Measurements from ENCODE around the gene CCSER2.
"Not testable (repeated sequence)": the region's sequence is repeated elsewhere in the genome, so short reads cannot be mapped to it uniquely, and the experiment has no call there.

CCSER2 gene

DNA sequence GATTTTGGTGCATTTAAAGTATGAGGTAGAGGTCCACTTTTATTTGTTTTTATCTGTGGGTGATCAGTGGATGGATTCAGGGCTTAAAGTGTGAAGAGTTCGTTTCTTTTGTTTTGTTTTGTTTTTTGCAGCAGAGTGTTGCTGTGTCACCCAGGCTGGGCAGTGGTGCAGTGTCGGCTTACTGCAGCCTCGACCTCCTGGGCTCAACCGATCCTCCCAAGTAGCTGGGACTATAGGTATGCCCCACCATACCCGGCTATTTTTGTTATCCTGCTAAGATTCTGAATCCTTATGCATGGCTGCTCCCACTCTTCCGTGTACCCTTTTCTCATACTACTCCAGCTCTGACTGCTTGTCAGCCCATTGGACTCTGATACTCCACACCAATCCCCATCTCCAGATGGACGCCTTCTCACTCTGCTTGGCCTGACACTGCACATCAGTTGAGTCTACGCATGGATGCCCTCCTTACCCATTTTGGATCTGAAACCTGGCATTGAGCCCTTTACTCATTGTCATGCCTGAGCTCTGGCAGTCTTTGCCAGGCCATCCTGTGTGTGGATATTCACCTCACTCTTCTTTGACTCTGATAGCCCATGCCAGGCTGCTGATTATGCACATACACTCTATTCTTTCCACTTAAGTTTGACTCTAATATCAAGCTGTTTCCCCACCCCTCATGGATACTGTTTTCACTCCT, 119.5 kb downstream of the CCSER2 start:
- no peak for DNase-seq

- not testable (repeated sequence) for DNase-seq
Observed at GRCh38 chr10:84449351-84449750, 121.0 kb downstream of the CCSER2 start.

DNA sequence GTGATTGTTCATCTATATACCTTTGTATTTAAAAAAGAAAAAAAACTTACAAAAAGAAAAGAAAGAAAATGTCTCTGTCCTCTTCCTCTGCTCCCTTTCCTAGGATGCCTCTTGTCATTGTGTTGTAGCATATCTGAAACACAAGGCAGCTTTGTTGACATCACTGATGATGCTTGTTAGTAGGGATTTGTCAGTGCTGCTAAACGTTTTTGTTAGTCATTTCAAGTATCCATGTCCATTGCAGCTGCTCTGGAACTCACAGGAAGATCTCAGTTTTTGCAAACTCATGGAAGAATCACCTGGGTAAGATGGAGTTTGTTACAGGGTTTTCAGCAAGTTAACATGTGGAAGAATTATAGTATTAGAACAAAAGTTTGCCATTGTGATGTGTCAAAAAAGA, 123.6 kb downstream of the CCSER2 start:
- DNase-seq: no peak

DNA sequence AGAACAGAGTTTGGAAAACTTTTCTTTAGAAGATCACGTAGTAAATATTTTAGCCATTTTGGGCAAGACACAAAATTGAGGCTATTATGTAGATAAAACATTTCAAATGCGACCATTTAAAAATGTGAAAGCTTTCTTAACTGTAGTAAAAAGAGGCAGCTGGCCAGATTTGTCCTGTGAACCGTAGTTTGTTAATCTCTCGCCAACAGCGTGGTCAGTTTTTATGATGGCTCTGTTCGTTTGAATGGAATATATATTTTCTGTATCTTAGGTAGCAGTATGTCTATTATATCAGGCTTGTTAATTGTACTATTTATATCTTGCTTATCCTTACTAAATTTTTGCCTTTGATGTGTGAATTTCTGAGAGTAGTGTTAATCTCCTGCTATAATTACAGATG, 124.9 kb downstream of the CCSER2 start:
- DNase-seq: no peak

GRCh38 chr10:84456126-84456525, 127.7 kb downstream of the CCSER2 start:
- DNase-seq: no peak

GRCh38 chr10:84460520-84460919, 132.1 kb downstream of the CCSER2 start:
- DNase-seq: no peak

DNA sequence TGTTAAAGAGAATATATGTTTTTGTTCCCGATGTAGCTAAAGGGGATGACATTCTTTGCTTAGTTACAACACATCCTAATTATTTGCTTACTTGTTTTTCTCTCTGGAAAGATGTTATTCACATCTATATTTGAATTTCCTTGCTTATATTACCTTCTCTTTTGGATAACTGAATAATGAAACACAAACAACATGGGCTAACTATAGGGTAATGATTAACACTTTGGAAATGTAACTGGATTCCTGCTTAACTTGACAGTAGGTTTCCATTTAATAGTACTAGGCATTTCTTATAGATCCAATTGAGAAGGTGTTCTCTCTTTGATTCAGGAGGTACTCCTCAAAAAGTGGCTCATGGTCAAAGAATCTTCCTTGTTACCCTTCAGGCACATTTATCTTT, 141.1 kb downstream of the CCSER2 start:
- DNase-seq: peak; percentile 1

DNA sequence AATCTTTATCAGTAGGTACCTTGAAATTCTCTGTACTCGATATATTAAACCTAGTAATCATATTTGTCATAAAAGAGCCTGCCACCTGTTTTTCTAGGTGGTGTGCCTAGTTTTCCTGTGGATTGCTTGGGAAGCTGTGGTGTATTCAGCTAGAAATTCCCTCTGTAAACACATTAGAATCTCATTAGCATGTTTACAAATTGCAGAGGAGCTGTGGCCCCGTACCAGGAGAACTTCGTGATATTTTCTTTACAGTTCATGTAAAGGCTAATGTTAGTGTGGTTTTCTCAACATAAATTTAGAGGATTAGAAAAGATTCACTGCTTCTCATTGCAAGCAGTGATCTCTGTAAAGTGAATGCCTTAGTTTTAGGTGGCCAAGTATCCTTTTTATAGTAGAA, 144.7 kb downstream of the CCSER2 start:
- no peak for DNase-seq

- DNase-seq: no peak
Observed at GRCh38 chr10:84477398-84478128, 149.2 kb downstream of the CCSER2 start.

- no peak for DNase-seq
Observed at GRCh38 chr10:84478151-84478550, 149.8 kb downstream of the CCSER2 start.

- DNase-seq: no peak
Observed at GRCh38 chr10:84478679-84479078, 150.3 kb downstream of the CCSER2 start.

- DNase-seq: no peak
Observed at GRCh38 chr10:84484541-84484940, 156.2 kb downstream of the CCSER2 start.

DNA sequence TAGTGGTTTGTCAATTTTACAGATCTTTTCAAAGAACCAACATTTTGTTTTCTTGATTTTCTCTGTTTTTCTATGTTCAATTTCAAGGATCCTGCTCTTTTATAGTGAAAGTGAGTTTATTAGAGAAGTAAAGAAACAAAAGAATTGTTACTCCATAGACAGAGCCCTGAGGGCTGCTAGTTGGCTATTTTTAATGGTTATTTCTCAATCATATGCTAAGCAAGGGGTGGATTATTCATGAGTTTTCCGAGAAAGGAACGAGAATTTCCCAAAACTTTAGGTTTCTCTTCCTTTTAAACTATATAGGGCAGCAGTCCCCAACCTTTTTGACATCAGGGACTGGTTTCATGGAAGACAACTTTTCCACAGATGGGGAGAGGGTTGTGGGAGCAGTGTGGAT, 165.0 kb downstream of the CCSER2 start:
- DNase-seq: no peak

GRCh38 chr10:84493951-84494848, 165.8 kb downstream of the CCSER2 start:
- DNase-seq: no peak

DNA sequence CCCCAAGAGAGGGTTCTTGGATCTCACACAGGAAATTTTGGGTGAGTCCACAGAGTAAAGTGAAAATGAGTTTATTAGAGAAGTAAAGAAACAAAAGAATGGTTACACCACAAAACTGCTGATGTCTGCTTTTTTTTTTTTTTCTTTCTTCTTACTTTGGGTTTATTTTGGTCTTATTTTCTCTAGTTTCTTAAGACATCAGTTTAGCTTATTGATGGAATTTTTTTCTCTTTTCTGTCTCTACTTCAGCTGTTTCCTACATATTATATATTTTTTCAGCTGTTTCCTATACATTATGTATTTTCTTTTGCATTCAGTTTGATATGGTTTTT, 166.4 kb downstream of the CCSER2 start:
- no peak for DNase-seq

DNA sequence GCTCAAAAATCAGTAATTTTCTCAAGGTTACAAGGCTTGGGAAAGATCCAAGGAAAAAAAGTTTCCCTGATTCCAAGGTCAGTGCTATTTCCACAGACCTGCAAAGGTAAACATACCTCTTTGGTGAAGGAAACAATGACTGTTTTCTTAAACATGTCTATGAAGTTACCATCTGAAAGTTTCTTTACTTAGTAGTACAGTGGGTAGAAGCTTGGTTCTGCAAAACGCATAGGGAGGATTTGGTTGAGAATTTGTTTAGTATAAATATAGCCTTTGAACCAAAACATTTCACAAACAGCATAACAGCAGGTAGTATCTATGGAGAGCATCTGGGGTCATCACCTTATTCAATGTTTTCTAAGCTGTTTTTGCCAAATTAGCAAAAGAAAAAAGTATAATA, 169.6 kb downstream of the CCSER2 start:
- DNase-seq: no peak

GRCh38 chr10:84499039-84499438, 170.7 kb downstream of the CCSER2 start:
- DNase-seq: not testable (repeated sequence)

DNA sequence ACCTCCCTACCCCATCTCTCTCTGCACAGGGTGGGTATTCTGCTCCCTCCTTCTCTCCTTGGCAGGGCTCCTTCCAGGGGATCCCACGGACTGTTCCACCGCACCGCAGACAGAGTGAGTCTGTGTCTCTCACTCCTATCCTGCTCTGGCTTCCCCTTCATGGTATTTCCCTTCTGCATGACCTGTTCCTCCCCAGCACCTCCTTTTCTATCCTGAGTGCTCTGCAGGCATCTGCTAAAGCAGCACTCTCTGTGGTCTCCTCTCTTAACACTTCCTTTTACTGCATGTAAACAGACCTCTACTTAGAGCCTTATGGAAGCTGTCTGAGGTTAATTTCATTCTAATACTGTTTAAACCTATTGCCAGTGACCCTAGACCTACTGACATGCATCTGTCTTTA, 171.5 kb downstream of the CCSER2 start:
- no peak for DNase-seq

DNA sequence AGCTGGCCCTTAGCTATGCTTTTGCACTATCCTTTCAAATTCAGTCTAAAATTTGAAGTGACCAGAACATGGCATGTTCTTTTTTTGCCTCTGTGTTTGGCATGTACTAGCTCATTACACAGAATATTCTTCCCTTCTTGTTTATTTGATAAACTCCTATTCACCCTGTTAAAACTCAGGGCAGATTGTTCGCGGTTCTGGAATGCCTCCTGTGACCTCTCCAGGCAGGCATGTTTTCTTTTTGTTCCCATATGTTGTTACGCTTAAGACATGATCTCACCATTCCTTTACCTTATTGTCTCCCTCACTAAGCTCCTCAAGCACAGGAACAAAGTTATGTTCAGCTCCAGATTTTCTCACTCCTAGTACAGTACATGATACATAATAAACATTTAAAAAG, 181.7 kb downstream of the CCSER2 start:
- DNase-seq: no peak

DNA sequence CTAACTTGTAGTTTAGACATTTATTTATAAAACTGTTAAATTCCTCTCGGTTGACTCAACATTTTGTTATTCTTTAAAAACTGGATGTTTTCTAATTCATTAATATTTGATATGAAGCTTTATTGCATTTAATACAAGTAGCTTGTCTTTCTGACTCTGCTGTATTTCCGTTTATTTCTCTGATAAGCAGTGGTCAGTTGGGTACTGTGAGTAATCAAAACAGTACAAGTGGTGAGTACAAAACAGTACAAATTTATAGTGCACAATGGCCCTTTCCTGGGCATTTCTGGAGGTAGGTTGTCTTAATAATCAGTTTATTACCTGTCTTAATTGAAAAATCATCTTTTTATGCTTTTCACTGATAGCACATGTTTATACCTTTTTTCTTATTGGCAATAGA, 182.7 kb downstream of the CCSER2 start:
- DNase-seq: no peak

GRCh38 chr10:84511709-84512285, 183.4 kb downstream of the CCSER2 start:
- no peak for DNase-seq

GRCh38 chr10:84517554-84517953, 189.2 kb downstream of the CCSER2 start:
- DNase-seq: no peak

GRCh38 chr10:84519235-84519634, 190.8 kb downstream of the CCSER2 start:
- DNase-seq: no peak

All from right kidney (tissue), 1 donor.